ENCODE measurements around the gene PDE4D.
A peak's percentile ranks its signal among the peaks of the same experiment; 100 is the strongest.

Gene PDE4D

DNA sequence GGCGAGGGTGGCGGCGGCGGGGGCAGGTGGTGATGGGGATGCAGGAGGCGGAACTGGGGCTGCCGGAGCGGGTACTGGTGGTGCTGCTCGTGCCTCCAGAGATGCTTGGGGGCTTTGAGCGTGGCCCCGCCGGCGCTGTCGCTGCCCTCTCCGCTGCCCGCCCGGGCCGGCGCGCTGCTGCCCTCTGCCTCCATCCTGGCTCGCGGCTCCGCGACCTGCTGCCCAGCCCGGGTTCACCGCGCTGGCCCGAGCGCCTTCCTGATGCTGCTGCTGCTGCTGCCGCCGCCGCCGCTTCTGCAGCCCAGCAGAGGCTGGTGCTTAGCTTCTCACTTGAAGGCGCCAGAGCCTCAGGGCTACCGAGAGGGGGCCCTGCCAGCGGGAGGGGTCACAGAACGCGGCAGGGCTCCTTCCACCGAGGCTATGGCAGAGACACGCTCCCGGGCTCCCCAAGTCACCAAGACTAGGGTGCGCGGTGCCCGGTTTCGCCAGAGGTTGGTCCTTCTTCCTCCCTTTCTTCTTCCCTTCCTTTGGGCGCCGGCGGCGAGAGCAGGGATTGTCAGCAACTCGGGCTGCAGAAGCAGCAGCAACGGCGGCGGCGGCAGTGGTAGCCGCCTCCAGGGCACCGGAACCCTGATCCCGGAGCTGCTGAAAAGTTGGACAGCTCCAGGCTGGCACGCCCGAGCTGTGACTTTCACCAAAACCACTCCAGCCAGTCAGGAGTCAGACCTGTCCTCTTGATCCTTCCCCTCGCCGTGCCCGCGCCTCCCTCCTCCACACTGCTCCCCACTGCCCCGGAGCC is at the start of gene PDE4D:
Gene PDE4D (minus strand): TSS at position 298 of the 799 bp plus-strand sequence.
- CTCF ChIA-PET = no interaction called here
- DNase-seq = peak; percentile 27
- peaks cover 32% of the 10 kb centered on the region for H3K27me3 Mint-ChIP-seq
- H3K36me3 Mint-ChIP-seq = no peaks in the 10 kb centered on the region
- no peaks in the 10 kb centered on the region for H3K9me3 Mint-ChIP-seq
- no peak within 1 kb of the TSS for H3K4me3 Mint-ChIP-seq
- peaks cover 2% of the 10 kb centered on the region for H3K4me1 Mint-ChIP-seq
- H3K27ac Mint-ChIP-seq = no peak within 1 kb of the TSS

DNA sequence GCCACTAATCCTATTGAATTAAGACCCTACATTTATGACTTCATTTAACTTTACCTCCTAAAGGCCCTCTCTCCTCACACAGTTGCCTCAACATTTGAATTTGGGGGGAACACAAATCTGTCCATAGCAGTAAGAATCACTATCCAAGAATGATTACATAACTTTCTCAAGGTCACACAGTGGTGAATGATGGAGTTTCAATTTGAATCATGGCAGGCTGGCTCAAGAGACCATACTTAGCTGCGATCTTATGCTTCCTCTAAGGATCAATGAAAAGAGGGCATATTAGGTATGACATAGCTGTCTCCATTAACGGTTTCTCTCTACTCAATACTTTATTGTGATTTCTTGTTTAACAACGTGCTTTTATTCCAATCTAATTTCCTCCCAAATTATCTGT is 44.1 kb upstream of the PDE4D start:
- H3K4me1 Mint-ChIP-seq = no peaks in the 10 kb centered on the region
- no peak for DNase-seq
- no peak overlapping the region for H3K27ac Mint-ChIP-seq
- H3K27me3 Mint-ChIP-seq = no peaks in the 10 kb centered on the region
- H3K9me3 Mint-ChIP-seq = no peaks in the 10 kb centered on the region
- CTCF ChIA-PET = no interaction called here
- no peak overlapping the region for H3K4me3 Mint-ChIP-seq
- H3K36me3 Mint-ChIP-seq = no peaks in the 10 kb centered on the region

DNA sequence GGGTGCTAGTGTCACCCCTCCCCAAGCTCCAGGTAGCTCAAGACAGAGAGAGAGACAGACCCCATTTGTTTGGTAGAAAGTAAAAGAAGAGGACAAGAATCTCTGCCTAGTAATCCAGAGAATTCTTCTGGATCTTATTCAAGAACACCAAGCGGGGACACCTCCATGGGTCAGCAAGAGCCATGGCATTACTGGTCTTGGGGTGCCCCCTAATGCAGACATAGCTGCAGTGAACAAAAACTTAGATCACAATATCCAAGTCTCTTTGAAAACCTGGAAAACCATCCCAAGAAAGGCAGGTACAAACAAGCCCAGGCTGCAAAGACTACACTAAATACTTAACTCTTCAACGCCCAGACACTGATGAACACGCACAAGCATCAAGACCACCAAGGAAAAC is 29.9 kb upstream of the PDE4D start:
- CTCF ChIA-PET = no interaction called here
- Mint-ChIP-seq H3K36me3 (no peaks in the 10 kb centered on the region), H3K27ac (no peak overlapping the region), H3K27me3 (no peaks in the 10 kb centered on the region), H3K9me3 (no peaks in the 10 kb centered on the region), H3K4me3 (no peak overlapping the region), H3K4me1 (no peaks in the 10 kb centered on the region)
- no peak for DNase-seq

DNA sequence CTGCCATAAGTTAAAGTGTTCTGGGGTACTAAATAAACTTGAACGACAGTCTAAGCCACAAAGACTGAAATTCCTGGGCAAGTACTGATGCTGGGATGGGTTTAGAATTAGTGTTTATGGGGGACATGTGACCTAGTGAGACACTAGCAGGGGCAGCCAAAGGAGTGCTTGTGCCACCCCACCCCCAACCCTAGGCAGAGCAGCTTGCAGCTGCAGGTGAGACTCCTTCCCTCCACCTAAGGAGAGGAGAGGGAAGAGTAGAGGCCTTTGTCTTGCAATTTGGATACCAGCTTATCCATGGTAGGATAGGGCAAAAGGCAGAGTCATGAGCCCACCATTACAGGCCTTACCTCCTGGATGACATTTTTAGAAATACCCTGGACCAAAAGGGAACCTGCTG is 28.7 kb upstream of the PDE4D start:
- Mint-ChIP-seq H3K27ac (no peak overlapping the region), H3K27me3 (no peaks in the 10 kb centered on the region), H3K9me3 (no peaks in the 10 kb centered on the region), H3K4me3 (no peak overlapping the region), H3K36me3 (no peaks in the 10 kb centered on the region), H3K4me1 (no peaks in the 10 kb centered on the region)
- CTCF ChIA-PET = no interaction called here
- no peak for DNase-seq

DNA sequence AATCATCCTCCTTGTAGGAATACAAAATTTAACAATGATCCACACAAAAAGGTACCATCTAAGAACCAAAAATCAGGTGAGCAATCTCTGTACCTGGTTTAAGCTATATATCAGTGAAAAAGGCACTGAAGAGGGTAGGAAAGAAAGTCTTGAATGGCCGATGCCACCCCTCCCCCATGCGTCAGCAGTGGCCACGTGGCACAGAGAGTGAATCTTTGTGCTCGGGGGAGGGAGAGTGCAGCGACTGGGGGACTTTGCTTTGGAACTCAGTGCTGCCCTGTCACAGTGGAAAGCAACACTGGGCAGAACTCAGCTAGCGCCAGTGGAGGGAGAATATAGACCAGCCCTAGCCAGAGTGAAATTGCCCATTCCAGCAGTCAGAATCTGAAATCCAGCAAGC is 28.3 kb upstream of the PDE4D start:
- H3K27me3 Mint-ChIP-seq = no peaks in the 10 kb centered on the region
- DNase-seq = no peak
- CTCF ChIA-PET = no interaction called here
- H3K27ac Mint-ChIP-seq = no peak overlapping the region
- no peaks in the 10 kb centered on the region for H3K4me1 Mint-ChIP-seq
- H3K36me3 Mint-ChIP-seq = no peaks in the 10 kb centered on the region
- H3K4me3 Mint-ChIP-seq = no peak overlapping the region
- H3K9me3 Mint-ChIP-seq = no peaks in the 10 kb centered on the region

DNA sequence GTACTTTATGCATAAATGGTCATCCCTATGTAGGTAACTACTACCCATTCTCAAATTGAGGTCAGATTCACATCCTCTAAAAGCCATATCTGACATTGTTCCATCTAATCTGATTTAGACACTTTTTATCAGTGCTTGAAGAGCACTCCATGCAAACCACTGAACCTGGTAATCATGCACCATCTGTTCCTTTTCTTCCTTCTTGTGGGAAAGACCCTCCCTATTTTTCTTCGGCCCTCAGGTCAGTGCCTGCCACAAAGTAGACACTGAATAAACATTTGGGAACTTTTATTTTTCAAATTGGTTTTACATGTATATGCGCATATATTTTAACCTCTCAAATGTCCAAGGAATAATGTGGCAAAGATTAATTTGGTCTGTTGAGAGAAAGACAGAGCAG is 26.0 kb upstream of the PDE4D start:
- H3K4me1 Mint-ChIP-seq = no peaks in the 10 kb centered on the region

DNA sequence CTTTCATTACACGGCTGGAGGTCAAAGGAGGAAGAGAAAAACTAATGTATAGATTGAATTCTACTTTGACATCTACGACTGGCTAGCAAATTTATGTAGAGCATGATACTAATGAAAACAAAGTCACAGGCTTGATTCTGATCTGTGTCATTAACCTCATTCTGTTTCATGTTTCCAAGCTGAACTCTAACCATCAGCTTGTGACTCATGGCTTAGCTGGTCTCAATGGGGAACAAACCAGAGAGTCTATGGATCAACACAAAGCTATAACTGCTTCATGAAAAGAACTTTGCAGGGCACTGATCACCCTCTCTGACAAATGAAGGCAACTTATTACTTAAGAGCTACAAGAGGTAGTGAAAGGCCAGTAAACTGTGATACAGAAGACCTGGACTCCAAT is 23.6 kb upstream of the PDE4D start:
- no peak for DNase-seq
- Mint-ChIP-seq H3K36me3 (no peaks in the 10 kb centered on the region), H3K4me1 (no peaks in the 10 kb centered on the region), H3K4me3 (no peak overlapping the region), H3K27me3 (no peaks in the 10 kb centered on the region), H3K27ac (no peak overlapping the region), H3K9me3 (no peaks in the 10 kb centered on the region)
- CTCF ChIA-PET = no interaction called here

More for the DNA sequence above, 26.0 kb upstream of the PDE4D start:
- no peak for DNase-seq
- no peak overlapping the region for H3K27ac Mint-ChIP-seq
- H3K9me3 Mint-ChIP-seq = no peaks in the 10 kb centered on the region
- H3K36me3 Mint-ChIP-seq = no peaks in the 10 kb centered on the region
- no peak overlapping the region for H3K4me3 Mint-ChIP-seq
- no peaks in the 10 kb centered on the region for H3K27me3 Mint-ChIP-seq
- CTCF ChIA-PET = no interaction called here

DNA sequence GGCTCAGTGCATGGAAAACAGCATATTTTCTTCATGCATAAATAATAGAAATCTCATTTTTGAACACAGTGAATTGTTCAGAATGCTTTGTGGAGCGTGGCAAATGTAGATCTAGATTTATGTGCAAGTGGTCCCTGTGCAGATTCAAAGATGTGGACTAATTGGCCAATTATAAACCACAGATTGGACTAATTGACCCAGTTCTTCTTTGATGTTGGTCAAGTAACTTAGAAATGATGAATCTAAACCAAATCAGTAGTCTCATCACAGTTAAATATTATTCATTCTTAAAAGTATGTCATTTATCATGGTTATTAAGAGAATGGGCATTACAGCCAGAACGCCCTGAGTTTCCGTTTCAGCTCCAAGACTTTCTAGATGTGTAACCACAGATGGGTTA is 11.7 kb upstream of the PDE4D start:
- CTCF ChIA-PET = no interaction called here
- no peaks in the 10 kb centered on the region for H3K36me3 Mint-ChIP-seq
- no peaks in the 10 kb centered on the region for H3K4me1 Mint-ChIP-seq
- no peaks in the 10 kb centered on the region for H3K9me3 Mint-ChIP-seq
- no peak overlapping the region for H3K27ac Mint-ChIP-seq
- DNase-seq = no peak
- no peaks in the 10 kb centered on the region for H3K27me3 Mint-ChIP-seq
- no peak overlapping the region for H3K4me3 Mint-ChIP-seq

DNA sequence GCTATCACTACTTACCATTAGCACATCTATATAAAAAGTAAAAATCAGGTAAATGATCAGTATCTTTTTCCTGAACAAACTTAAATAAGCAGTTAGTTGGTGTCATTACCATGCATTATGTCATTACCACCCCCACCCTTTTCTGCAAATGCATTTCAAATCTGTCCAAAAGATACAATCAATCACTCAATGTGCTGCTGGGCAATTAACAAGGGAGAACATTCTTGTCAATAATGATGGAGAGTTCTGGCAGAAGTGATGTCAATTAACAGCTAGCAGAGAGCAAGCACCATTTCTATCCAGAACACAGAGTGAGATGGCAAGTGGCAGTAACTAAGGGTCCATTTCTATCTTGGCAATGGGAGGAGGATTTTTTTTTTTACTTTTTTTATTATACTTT is 3.5 kb upstream of the PDE4D start:
- Mint-ChIP-seq H3K27ac (no peak overlapping the region), H3K36me3 (no peaks in the 10 kb centered on the region), H3K4me3 (no peak overlapping the region), H3K4me1 (peaks cover 2% of the 10 kb centered on the region), H3K27me3 (peaks cover 28% of the 10 kb centered on the region), H3K9me3 (no peaks in the 10 kb centered on the region)
- CTCF ChIA-PET = no interaction called here
- DNase-seq = no peak

DNA sequence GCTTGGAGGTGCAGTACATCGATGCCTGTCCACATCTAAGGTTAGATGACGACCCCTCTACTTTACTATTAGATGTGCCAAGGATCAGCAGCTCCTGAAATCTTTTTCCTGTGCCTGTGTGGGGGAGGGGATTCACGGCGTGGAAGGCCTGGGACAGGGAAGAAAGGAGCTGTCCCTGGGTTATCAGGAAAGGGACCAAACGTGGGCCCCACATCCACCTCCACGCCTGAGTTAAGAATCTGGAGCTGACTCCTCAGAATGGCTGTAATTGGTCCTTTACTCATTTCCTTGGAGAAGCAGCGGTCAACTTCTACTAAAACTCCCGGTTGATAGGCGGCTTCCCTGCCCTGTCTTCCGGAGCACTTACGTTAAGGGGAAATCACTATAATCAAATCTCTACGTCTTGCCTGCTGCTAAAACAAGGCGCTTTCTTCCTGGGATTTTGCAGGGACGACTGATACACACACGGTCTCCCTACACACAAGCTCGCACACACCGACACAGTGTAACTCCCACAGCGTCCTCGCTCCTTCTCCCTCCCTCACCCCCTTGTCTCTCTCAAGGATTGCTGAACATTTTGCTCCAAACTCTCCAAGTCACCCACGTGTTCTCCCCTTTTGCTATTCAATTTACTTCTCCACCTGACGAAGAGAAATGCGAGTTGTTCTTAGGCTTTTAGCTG is 1.4 kb downstream of the PDE4D start:
- no peak overlapping the region for H3K4me3 Mint-ChIP-seq
- H3K36me3 Mint-ChIP-seq = no peaks in the 10 kb centered on the region
- H3K27me3 Mint-ChIP-seq = peaks cover 32% of the 10 kb centered on the region
- CTCF ChIA-PET = no interaction called here
- no peaks in the 10 kb centered on the region for H3K9me3 Mint-ChIP-seq
- H3K27ac Mint-ChIP-seq = no peak overlapping the region
- peaks cover 2% of the 10 kb centered on the region for H3K4me1 Mint-ChIP-seq
- DNase-seq = no peak

DNA sequence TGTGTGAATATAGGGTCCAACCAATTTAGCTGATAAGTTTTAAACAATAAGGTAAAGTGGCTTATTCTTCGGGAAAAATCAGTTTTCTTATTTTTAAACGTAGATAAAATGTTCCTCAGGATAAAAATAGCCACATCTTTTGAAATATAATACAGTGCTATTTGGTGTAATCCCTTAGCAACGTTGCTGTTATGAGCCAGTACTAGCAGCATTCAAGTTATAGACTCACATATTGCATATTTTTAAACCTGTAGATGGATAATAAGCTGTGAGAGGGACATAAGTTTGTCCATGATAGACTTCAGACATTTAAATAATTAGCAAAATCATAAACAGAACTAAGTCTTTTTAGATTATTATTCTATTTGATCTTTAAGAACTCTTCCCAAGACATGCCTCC is 6.3 kb downstream of the PDE4D start:
- DNase-seq = no peak
- Mint-ChIP-seq H3K4me1 (no peaks in the 10 kb centered on the region), H3K27ac (no peak overlapping the region), H3K27me3 (peaks cover 6% of the 10 kb centered on the region), H3K36me3 (no peaks in the 10 kb centered on the region), H3K9me3 (no peaks in the 10 kb centered on the region), H3K4me3 (no peak overlapping the region)
- CTCF ChIA-PET = no interaction called here

DNA sequence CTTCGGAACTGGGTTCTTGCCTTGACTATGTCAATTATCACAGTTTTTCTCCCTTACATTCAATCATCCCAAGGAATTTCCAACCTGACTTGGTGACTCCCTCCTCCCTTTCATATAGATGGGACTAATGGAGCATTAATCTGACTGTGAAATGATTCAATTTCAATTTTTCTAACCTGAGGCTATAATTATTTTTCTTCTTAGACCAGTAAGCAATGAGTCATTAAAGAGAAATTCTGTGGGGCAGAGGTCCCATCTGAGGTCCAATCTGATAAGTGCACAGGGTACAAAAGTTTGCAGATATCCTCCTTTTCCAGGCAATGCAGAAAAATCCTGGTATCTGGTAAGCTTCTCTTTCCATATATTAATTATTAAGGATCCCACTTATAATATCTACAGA is 18.9 kb downstream of the PDE4D start:
- no peak for DNase-seq
- Mint-ChIP-seq H3K36me3 (no peaks in the 10 kb centered on the region), H3K9me3 (no peaks in the 10 kb centered on the region), H3K4me1 (no peaks in the 10 kb centered on the region), H3K4me3 (no peak overlapping the region), H3K27me3 (no peaks in the 10 kb centered on the region), H3K27ac (no peak overlapping the region)
- CTCF ChIA-PET = no interaction called here

DNA sequence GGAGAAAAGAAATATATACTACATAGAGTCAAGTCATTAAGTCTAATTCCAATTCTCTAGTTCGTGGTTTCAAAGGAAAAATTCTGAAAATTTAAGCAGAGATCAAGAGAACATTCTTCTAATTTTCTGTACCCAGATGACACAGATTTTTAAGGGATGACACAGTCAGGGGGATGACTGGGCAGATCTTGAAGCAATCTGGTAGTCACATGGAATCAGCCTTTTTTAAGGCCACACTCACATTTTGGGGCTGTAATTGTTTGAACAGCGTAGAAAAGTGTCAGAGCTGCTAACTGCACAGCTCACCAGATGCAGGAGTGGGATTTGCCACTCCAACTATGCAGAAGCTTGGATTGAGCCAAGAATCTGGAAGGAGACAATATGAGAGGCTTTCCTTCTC is 20.4 kb downstream of the PDE4D start:
- H3K27ac Mint-ChIP-seq = no peak overlapping the region
- no peaks in the 10 kb centered on the region for H3K4me1 Mint-ChIP-seq
- no peaks in the 10 kb centered on the region for H3K36me3 Mint-ChIP-seq
- CTCF ChIA-PET = no interaction called here
- H3K9me3 Mint-ChIP-seq = no peaks in the 10 kb centered on the region
- no peak overlapping the region for H3K4me3 Mint-ChIP-seq
- no peak for DNase-seq
- H3K27me3 Mint-ChIP-seq = no peaks in the 10 kb centered on the region

DNA sequence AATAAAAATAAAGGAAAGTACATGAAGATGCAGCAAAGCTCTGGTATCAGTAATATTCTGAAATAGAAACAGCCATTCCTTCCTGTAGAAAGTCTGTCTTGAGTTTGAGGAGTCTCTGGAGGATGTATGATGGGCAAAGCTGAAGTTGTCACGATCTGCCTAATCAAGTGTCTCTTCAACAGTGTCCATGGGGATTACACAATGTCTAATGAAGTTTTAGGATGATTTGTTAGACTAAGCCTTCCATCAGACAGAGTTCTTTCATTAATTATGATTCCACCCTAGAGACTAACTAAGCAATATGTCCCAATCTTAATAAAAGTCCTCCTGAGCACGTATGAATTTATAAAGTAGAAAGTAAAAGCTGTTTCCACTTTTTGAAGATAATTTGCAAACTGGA is 26.9 kb downstream of the PDE4D start:
- Mint-ChIP-seq H3K9me3 (no peaks in the 10 kb centered on the region), H3K4me1 (no peaks in the 10 kb centered on the region), H3K36me3 (no peaks in the 10 kb centered on the region), H3K27me3 (no peaks in the 10 kb centered on the region), H3K27ac (no peak overlapping the region), H3K4me3 (no peak overlapping the region)
- no peak for DNase-seq
- CTCF ChIA-PET = no interaction called here

DNA sequence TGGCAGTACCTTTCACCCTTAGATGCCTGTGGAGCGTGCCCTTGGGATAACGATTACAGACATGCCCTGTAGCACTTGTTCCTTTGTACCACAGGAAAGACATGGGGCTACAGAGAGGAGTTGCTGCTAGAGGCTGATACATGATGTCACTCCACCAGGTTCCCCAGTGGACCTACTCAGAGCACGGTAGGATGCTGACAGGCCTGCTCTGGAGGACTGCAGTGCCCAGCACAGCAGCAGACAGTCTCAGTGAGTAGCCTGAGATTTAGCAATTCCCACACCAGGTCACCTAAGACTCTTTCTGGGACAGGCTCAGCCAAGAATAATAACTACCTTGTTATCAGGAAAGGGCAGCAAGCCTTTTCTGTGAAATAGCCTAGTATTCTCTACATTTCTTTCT is 28.8 kb downstream of the PDE4D start:
- H3K9me3 Mint-ChIP-seq = no peaks in the 10 kb centered on the region
- no peaks in the 10 kb centered on the region for H3K36me3 Mint-ChIP-seq
- H3K27ac Mint-ChIP-seq = no peak overlapping the region
- H3K4me3 Mint-ChIP-seq = no peak overlapping the region
- no peak for DNase-seq
- no peaks in the 10 kb centered on the region for H3K4me1 Mint-ChIP-seq
- H3K27me3 Mint-ChIP-seq = no peaks in the 10 kb centered on the region
- CTCF ChIA-PET = interaction anchor here (1.4 kb wide), 1 partner anchor 54 kb away, joined by 4 read pairs; no protein-coding TSS in a partner anchor

All from activated naive CD4-positive, alpha-beta T cell treated with anti-CD3 and anti-CD28 coated beads, Interleukin-2, amount 10 ng/mL, durations not matched to agents 7 days and 5 days (primary cell).